A549 (cell line): ENCODE results near the gene INTS14. TPM values are rescaled to one million over a fixed set of nuclear protein-coding genes. Genes with fewer than 3 reads are reported as not detected.

Source experiments
- ATAC-seq, 2 experiments: fragments of 200-7000 bp in 1 of 2; fragments of >200 bp in 1 of 2; cut with Nextera tagmentation in 1 of 2; cut with Tn5 transposase in 1 of 2; 3 replicates each; pipeline versions ENCODE4 v1.8.0 to v1.9.1; 2018 to 2020; ENCODE audit warnings: mild to moderate bottlenecking in 1 of 2, moderate library complexity in 1 of 2
- CTCF ChIA-PET: fragments of 300-600 bp; sonication (Branson Sonifier 250); formaldehyde crosslinking; extraction: SDS; loops from one replicate; lab custom pipeline; 2021; ENCODE audit warnings: antibody characterized with exemption, inconsistent platforms; lab: Yijun Ruan, JAX
- POLR2A ChIA-PET: fragments of 350-600 bp; formaldehyde crosslinking; extraction: SDS; loops from one replicate; lab custom pipeline; 2021; ENCODE audit warnings: antibody characterized with exemption, inconsistent platforms; lab: Yijun Ruan, JAX
- DNase-seq, 2 experiments: peaks; one replicate each; pipeline versions ENCODE4 v3.0.0 to v3.0.0-alpha.2; 2011 to 2016; ENCODE audit warnings: low read depth in 1 of 2, low spot score in 1 of 2
- FAIRE-seq: peaks from 2 replicates; lab custom pipeline; 2011; peaks lifted over from hg19 to GRCh38; lab: Jason Lieb, UNC
- H3K27ac ChIP-seq, 2 experiments: fragments of >200 bp; sonication (Bioruptor Twin); formaldehyde crosslinking; 3 replicates each; pipeline ENCODE4 v1.5.1; 2016 to 2017
- H3K4me1 ChIP-seq: fragments of >200 bp; sonication (Bioruptor Twin); formaldehyde crosslinking; 3 replicates; pipeline ENCODE4 v1.6.1; 2016
- H3K4me2 ChIP-seq: fragments of >200 bp; sonication (Bioruptor Twin); formaldehyde crosslinking; 3 replicates; pipeline ENCODE4 v1.6.1; 2016
- H3K4me3 ChIP-seq: fragments of >200 bp; sonication (Bioruptor Twin); formaldehyde crosslinking; 3 replicates; pipeline ENCODE4 v1.5.1; 2016
- H3K9me3 ChIP-seq: fragments of >200 bp; sonication (Bioruptor Twin); formaldehyde crosslinking; 3 replicates; pipeline ENCODE4 v1.6.1; 2016
- BCL3 ChIP-seq: fragments of >200 bp; sonication (Bioruptor Twin); formaldehyde crosslinking; IDR thresholded peaks from 3 replicates; pipeline ENCODE4 v1.6.1; 2016
- CHD4 ChIP-seq: fragments of 200-600 bp; sonication (generic); IDR thresholded peaks from 2 replicates; pipeline ENCODE4 v1.6.1; 2016; ENCODE audit warnings: antibody characterized with exemption, mild to moderate bottlenecking, borderline replicate concordance
- CTCF ChIP-seq: fragments of >200 bp; sonication (Bioruptor Twin); formaldehyde crosslinking; IDR thresholded peaks from 3 replicates; pipeline ENCODE4 v1.5.1; 2016
- EHF ChIP-seq: fragments of 250-450 bp; sonication (Bioruptor Pico); IDR thresholded peaks from 2 replicates; pipeline ENCODE4 v1.5.0; 2020; ENCODE audit warnings: mild to moderate bottlenecking
- EHMT2 ChIP-seq: fragments of 200-600 bp; sonication (generic); IDR thresholded peaks from 2 replicates; pipeline ENCODE4 v1.6.1; 2016; ENCODE audit warnings: antibody characterized with exemption, low read depth, mild to moderate bottlenecking, moderate library complexity
- ELK1 ChIP-seq: fragments of 150-350 bp; IDR thresholded peaks from 2 replicates; pipeline ENCODE4 v1.6.1; 2014; ENCODE audit warnings: low read depth, mild to moderate bottlenecking, low read length
- FOSL2 ChIP-seq, 2 experiments: fragments of 450-650 bp in 1 of 2; fragments of >200 bp in 1 of 2; sonication (Bioruptor Twin) in 1 of 2; formaldehyde crosslinking; IDR thresholded peaks; 2 replicates each; pipeline versions ENCODE4 v1.5.0 to v1.6.1; 2016 to 2020; ENCODE audit warnings: mild to moderate bottlenecking in 1 of 2, moderate library complexity in 1 of 2
- HOXB5 ChIP-seq: fragments of 250-450 bp; sonication (Bioruptor Pico); IDR thresholded peaks from 2 replicates; pipeline ENCODE4 v1.5.0; 2020; ENCODE audit warnings: mild to moderate bottlenecking, moderate library complexity
- KDM1A ChIP-seq: fragments of 200-600 bp; sonication (generic); IDR thresholded peaks from 2 replicates; pipeline ENCODE4 v1.6.1; 2016; ENCODE audit warnings: low read depth, mild to moderate bottlenecking
- KDM5A ChIP-seq: fragments of 200-600 bp; sonication (generic); IDR thresholded peaks from 2 replicates; pipeline ENCODE4 v1.6.1; 2016; ENCODE audit warnings: antibody characterized with exemption, mild to moderate bottlenecking
- NFE2L2 ChIP-seq: fragments of 150-350 bp; conservative IDR thresholded peaks from 2 replicates; pipeline ENCODE4 v1.6.1; 2014; ENCODE audit warnings: low read length
- PBX3 ChIP-seq: IDR thresholded peaks from 2 replicates; pipeline ENCODE4 v1.6.1; 2012
- POLR2AphosphoS2 ChIP-seq: conservative IDR thresholded peaks from 2 replicates; pipeline ENCODE4 v1.6.1; 2012; ENCODE audit warnings: low read length, improper control_type of control experiment, inconsistent platforms
- RARB ChIP-seq: fragments of 250-450 bp; sonication (Bioruptor Pico); IDR thresholded peaks from 2 replicates; pipeline ENCODE4 v1.8.0; 2021; ENCODE audit warnings: mild to moderate bottlenecking, moderate library complexity
- REST ChIP-seq: fragments of 200-600 bp; sonication (generic); IDR thresholded peaks from 2 replicates; pipeline ENCODE4 v1.6.1; 2016; ENCODE audit warnings: antibody characterized with exemption, mild to moderate bottlenecking, moderate library complexity
- SREBF2 ChIP-seq: fragments of 450-650 bp; IDR thresholded peaks from 2 replicates; pipeline ENCODE4 v1.6.1; 2014; ENCODE audit warnings: mild to moderate bottlenecking, moderate library complexity
- TP53 ChIP-seq: fragments of 250-450 bp; sonication (Bioruptor Pico); IDR thresholded peaks from 2 replicates; pipeline ENCODE4 v1.5.0; 2021; ENCODE audit warnings: mild to moderate bottlenecking, moderate library complexity
- USF2 ChIP-seq: fragments of 450-650 bp; IDR thresholded peaks from 2 replicates; pipeline ENCODE4 v1.6.1; 2014; ENCODE audit warnings: antibody characterized with exemption
- ZFP36 ChIP-seq: fragments of 450-650 bp; IDR thresholded peaks from 2 replicates; pipeline ENCODE4 v1.6.1; 2014; ENCODE audit warnings: borderline replicate concordance; ENCODE audit not compliant: partially characterized antibody
- ZNF302 ChIP-seq: fragments of 250-450 bp; sonication (Bioruptor Pico); IDR thresholded peaks from 2 replicates; pipeline ENCODE4 v1.9.0; 2021; ENCODE audit warnings: inconsistent platforms, mild to moderate bottlenecking, moderate library complexity
- WGBS: methylation state at CpG from one replicate; pipeline ENCODE4 v1.1.6; 2017; ENCODE audit errors: missing lambda C conversion rate; 5-methylcytosine and 5-hydroxymethylcytosine counted together
- polyA plus RNA-seq, 4 experiments: library from polyadenylated mRNA; depleted of rRNA in 3 of 4; stranded (reverse); fragments of >200 nt; fragmentation: RNase III in 1 of 4; extraction: RNeasy Plus Mini Kit Qiagen cat#74134 plus additional on column Dnase treatment in 1 of 4; gene quantifications; 2 replicates in 3 of 4; 3 replicates in 1 of 4; pipeline ENCODE4 v1.2.3, GENCODE V29; 2011 to 2017

The INTS14 gene
- polyA plus RNA-seq, 2 of the 4 experiments (the other 2 are of a cell fraction) = 38.1 to 82.1 TPM

GRCh38 chr15:65561934-65562333, 49.0 kb downstream of the INTS14 start:
- no peak for TF ChIP-seq REST
- no peak overlapping the region for H3K4me2 ChIP-seq
- FAIRE-seq (no peak), ATAC-seq (no peak; a peak in 1 of 6 replicates), DNase-seq (no peak)
- POLR2A ChIA-PET = no interaction called here
- no peak overlapping the region for H3K4me3 ChIP-seq
- WGBS = 96% methylated on average over 6 of the region's 6 CpGs
- H3K4me1 ChIP-seq = no peaks in the 10 kb centered on the region
- H3K27ac ChIP-seq = no peak overlapping the region
- H3K9me3 ChIP-seq = no peaks in the 10 kb centered on the region
- CTCF ChIA-PET = interaction anchor here (0.7 to 1.3 kb wide), 4 partner anchors 13 to 77 kb away, joined by 3 to 4 read pairs (median 3); no protein-coding TSS in a partner anchor

- CTCF ChIA-PET = interaction anchor here (0.9 to 1.5 kb wide), 4 partner anchors 11 to 159 kb away, joined by 3 to 5 read pairs (median 4); no protein-coding TSS in a partner anchor
- Histone ChIP-seq H3K4me3 (no peak overlapping the region), H3K27ac (no peak overlapping the region), H3K4me2 (no peak overlapping the region), H3K4me1 (no peaks in the 10 kb centered on the region), H3K9me3 (no peaks in the 10 kb centered on the region)
- no peak for DNase-seq
- FAIRE-seq = no peak
- no peak for ATAC-seq
- POLR2A ChIA-PET = no interaction called here
- TF ChIP-seq FOSL2 (IDR thresholded peaks at IDR 0.05) (no peak), FOSL2 (CRISPR knock-in tag; IDR thresholded peaks at IDR 0.05) (no peak), EHMT2 (no peak), USF2 (no peak), SREBF2 (no peak), PBX3 (no peak), CHD4 (no peak), KDM5A (no peak), TP53 (CRISPR knock-in tag) (no peak), ZNF302 (CRISPR knock-in tag) (no peak), CTCF (no peak), NFE2L2 (no peak), KDM1A (no peak), RARB (CRISPR knock-in tag) (no peak), ELK1 (no peak), POLR2AphosphoS2 (no peak), BCL3 (no peak), EHF (CRISPR knock-in tag) (no peak), REST (no peak), HOXB5 (no peak), ZFP36 (no peak)
Observed at GRCh38 chr15:65559941-65560340, 51.0 kb downstream of the INTS14 start.
